Neural cell (in vitro differentiated cells): ENCODE data around the gene AGAP3. TPM values are rescaled to one million over a fixed set of nuclear protein-coding genes. Genes with fewer than 3 reads are reported as not detected.

Experiments used
- H2AFZ ChIP-seq: fragments of 200-600, 300-800 bp; sonication (generic), shearing (Covaris generic); 2 replicates; pipeline ENCODE4 v1.6.0; 2014; ENCODE audit warnings: low read depth, mild to moderate bottlenecking, antibody characterized with exemption, low read length, moderate library complexity
- H3F3A ChIP-seq: fragments of 200-600 bp; shearing (Covaris generic); 2 replicates; pipeline ENCODE4 v1.6.1; 2016; ENCODE audit warnings: mild to moderate bottlenecking, moderate library complexity, mixed read lengths, antibody characterized with exemption, low read length; ENCODE audit not compliant: insufficient read depth, poor library complexity, severe bottlenecking
- H3K27ac ChIP-seq: fragments of 200-600, 300-800 bp; sonication (generic), shearing (Covaris generic); 2 replicates; pipeline ENCODE4 v1.5.1; 2014; ENCODE audit warnings: mild to moderate bottlenecking, low read length, moderate library complexity
- H3K27me3 ChIP-seq: fragments of 300-800, 200-600 bp; sonication (generic), shearing (Covaris generic); 2 replicates; pipeline ENCODE4 v1.6.0; 2014; ENCODE audit warnings: mild to moderate bottlenecking, low read depth, low read length, moderate library complexity; ENCODE audit not compliant: insufficient read depth
- H3K36me3 ChIP-seq: fragments of 300-800, 200-600 bp; sonication (generic), shearing (Covaris generic); 2 replicates; pipeline ENCODE4 v1.5.1; 2014; ENCODE audit warnings: mild to moderate bottlenecking, antibody characterized with exemption, low read length, moderate library complexity; ENCODE audit not compliant: insufficient read depth
- H3K4me2 ChIP-seq: fragments of 300-800, 200-600 bp; sonication (generic), shearing (Covaris generic); 2 replicates; pipeline ENCODE4 v1.6.0; 2014; ENCODE audit warnings: mild to moderate bottlenecking, low read length
- H3K4me3 ChIP-seq: fragments of 300-800, 200-600 bp; sonication (generic), shearing (Covaris generic); 2 replicates; pipeline ENCODE4 v1.5.1; 2014; ENCODE audit warnings: mild to moderate bottlenecking, low read length, moderate library complexity
- H3K79me2 ChIP-seq: fragments of 200-600 bp; shearing (Covaris generic); replicated peaks from 2 replicates; pipeline ENCODE4 v1.6.0; 2014; ENCODE audit warnings: mild to moderate bottlenecking, low read length, moderate library complexity; ENCODE audit not compliant: insufficient read depth
- H3K9ac ChIP-seq: fragments of 300-800, 200-600 bp; sonication (generic), shearing (Covaris generic); 2 replicates; pipeline ENCODE4 v1.6.1; 2016; ENCODE audit warnings: mild to moderate bottlenecking, low read length, mixed read lengths
- H3K9me2 ChIP-seq: fragments of 200-600 bp; shearing (Covaris generic); 2 replicates; pipeline ENCODE4 v1.6.1; 2016; ENCODE audit warnings: mild to moderate bottlenecking, low read length, mixed read lengths; ENCODE audit not compliant: insufficient read depth
- H3K9me3 ChIP-seq: fragments of 200-600, 300-800 bp; sonication (generic), shearing (Covaris generic); 2 replicates; pipeline ENCODE4 v1.6.1; 2016; ENCODE audit warnings: mild to moderate bottlenecking, mixed run types, low read length, moderate library complexity, mixed read lengths
- H4K20me1 ChIP-seq: fragments of 200-600 bp; shearing (Covaris generic); 2 replicates; pipeline ENCODE4 v1.6.1; 2016; ENCODE audit warnings: mild to moderate bottlenecking, mixed run types; ENCODE audit not compliant: insufficient read depth
- CTCF ChIP-seq: fragments of 450-650 bp; IDR thresholded peaks from 2 replicates; pipeline ENCODE4 v1.5.1; 2014; ENCODE audit warnings: antibody characterized with exemption, mild to moderate bottlenecking, moderate library complexity; ENCODE audit not compliant: poor library complexity, severe bottlenecking
- EP300 ChIP-seq: fragments of 450-650 bp; conservative IDR thresholded peaks from 2 replicates; pipeline ENCODE4 v1.6.1; 2014; ENCODE audit warnings: antibody characterized with exemption, mild to moderate bottlenecking, moderate library complexity; ENCODE audit not compliant: poor library complexity, severe bottlenecking
- EZH2 ChIP-seq: fragments of 200-600, 300-800 bp; shearing (Covaris generic), sonication (generic); IDR thresholded peaks from 2 replicates; pipeline ENCODE4 v1.6.1; 2014; ENCODE audit warnings: antibody characterized with exemption, low read length, borderline replicate concordance, mild to moderate bottlenecking; ENCODE audit not compliant: insufficient read depth, poor library complexity, severe bottlenecking
- MXI1 ChIP-seq: fragments of 450-650 bp; conservative IDR thresholded peaks from 2 replicates; pipeline ENCODE4 v1.6.1; 2014; ENCODE audit warnings: antibody characterized with exemption, mild to moderate bottlenecking; ENCODE audit not compliant: poor library complexity, severe bottlenecking
- POLR2AphosphoS5 ChIP-seq: IDR thresholded peaks from 2 replicates; pipeline ENCODE4 v1.6.1; 2012
- RAD21 ChIP-seq: fragments of 450-650 bp; conservative IDR thresholded peaks from 2 replicates; pipeline ENCODE4 v1.6.1; 2014; ENCODE audit warnings: antibody characterized with exemption, mild to moderate bottlenecking, moderate library complexity
- SMC3 ChIP-seq: fragments of 450-650 bp; conservative IDR thresholded peaks from 2 replicates; pipeline ENCODE4 v1.6.1; 2014; ENCODE audit warnings: antibody characterized with exemption, mild to moderate bottlenecking, moderate library complexity; ENCODE audit not compliant: poor library complexity
- TAF1 ChIP-seq: IDR thresholded peaks from 2 replicates; pipeline ENCODE4 v1.6.1; 2012; ENCODE audit warnings: low read depth
- polyA plus RNA-seq: library from polyadenylated mRNA; depleted of rRNA; stranded (reverse); fragments of >200 nt; gene quantifications from 2 replicates; pipeline ENCODE4 v1.2.3, GENCODE V29; 2014
- TF ChIP-seq, protein P1 (sequence below): IDR thresholded peaks from 2 replicates; pipeline ENCODE4 v1.6.1; 2012; ENCODE audit warnings: borderline replicate concordance

AGAP3 gene
- polyA plus RNA-seq, 1 donor from 2014 or later: 117 TPM

DNA sequence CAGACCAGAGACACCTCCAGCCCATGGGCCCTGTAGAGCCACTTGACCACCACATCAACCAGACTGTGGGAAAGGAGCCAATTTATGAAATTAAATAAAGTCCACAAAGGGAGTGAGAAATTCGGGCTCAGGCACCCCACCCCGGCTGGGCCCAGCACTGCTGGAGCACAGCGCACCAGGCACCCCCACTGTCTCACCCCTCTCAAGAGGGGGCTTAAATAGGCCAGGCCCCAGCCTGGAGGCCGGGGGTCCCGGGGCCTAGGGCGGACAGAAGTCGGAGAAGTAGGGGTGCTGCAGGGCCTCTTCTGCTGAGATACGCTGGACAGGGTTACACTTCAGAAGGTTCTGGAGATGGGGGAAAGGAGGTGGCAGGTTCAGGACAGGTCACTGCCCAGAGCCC, 32.5 kb upstream of the AGAP3 start:
- Histone ChIP-seq H3K9me3 (no peaks in the 10 kb centered on the region), H3K4me2 (no peak overlapping the region), H3K27ac (no peak overlapping the region), H3K4me3 (no peak overlapping the region), H3K27me3 (peaks cover 23% of the 10 kb centered on the region), H3F3A (peaks cover 6% of the 10 kb centered on the region), H3K79me2 (no peaks in the 10 kb centered on the region), H4K20me1 (no peaks in the 10 kb centered on the region), H3K9me2 (no peaks in the 10 kb centered on the region), H3K36me3 (no peaks in the 10 kb centered on the region), H2AFZ (no peak overlapping the region), H3K9ac (no peak overlapping the region)
- TF ChIP-seq EP300 (no peak), RAD21 (no peak), CTCF (no peak), SMC3 (no peak), MXI1 (no peak), TAF1 (no peak), POLR2AphosphoS5 (no peak), EZH2 (no peak)
- TF ChIP-seq, protein P1, sequence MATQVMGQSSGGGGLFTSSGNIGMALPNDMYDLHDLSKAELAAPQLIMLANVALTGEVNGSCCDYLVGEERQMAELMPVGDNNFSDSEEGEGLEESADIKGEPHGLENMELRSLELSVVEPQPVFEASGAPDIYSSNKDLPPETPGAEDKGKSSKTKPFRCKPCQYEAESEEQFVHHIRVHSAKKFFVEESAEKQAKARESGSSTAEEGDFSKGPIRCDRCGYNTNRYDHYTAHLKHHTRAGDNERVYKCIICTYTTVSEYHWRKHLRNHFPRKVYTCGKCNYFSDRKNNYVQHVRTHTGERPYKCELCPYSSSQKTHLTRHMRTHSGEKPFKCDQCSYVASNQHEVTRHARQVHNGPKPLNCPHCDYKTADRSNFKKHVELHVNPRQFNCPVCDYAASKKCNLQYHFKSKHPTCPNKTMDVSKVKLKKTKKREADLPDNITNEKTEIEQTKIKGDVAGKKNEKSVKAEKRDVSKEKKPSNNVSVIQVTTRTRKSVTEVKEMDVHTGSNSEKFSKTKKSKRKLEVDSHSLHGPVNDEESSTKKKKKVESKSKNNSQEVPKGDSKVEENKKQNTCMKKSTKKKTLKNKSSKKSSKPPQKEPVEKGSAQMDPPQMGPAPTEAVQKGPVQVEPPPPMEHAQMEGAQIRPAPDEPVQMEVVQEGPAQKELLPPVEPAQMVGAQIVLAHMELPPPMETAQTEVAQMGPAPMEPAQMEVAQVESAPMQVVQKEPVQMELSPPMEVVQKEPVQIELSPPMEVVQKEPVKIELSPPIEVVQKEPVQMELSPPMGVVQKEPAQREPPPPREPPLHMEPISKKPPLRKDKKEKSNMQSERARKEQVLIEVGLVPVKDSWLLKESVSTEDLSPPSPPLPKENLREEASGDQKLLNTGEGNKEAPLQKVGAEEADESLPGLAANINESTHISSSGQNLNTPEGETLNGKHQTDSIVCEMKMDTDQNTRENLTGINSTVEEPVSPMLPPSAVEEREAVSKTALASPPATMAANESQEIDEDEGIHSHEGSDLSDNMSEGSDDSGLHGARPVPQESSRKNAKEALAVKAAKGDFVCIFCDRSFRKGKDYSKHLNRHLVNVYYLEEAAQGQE: no peak

DNA sequence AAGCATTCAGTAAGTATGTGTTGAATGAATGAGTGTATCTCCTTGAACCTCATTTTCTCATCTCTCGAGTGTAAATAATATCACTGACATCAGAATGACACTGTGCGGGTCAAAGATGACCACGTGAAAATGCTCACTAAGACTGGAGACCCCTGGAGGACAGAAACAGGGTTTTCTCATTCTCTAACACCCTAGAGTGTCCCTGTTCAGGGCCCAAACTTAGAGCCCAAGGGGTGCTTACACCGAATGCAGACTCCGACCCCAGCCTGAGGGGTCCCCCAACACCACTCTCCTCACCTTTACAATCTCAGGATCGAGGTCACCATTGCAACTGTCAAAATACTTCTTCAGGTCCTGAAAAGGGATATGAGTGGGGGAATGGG, 30.0 kb upstream of the AGAP3 start:
- TF ChIP-seq RAD21 (no peak), TAF1 (no peak), CTCF (no peak), EZH2 (no peak), SMC3 (no peak), EP300 (no peak)
- TF ChIP-seq, protein P1: no peak
- Histone ChIP-seq H3K4me3 (peak overlapping the region; percentile 92), H3K4me2 (peak overlapping the region; percentile 94), H3K79me2 (no peaks in the 10 kb centered on the region), H3K36me3 (no peaks in the 10 kb centered on the region), H3K9ac (peak overlapping the region; percentile 78), H3K27ac (no peak overlapping the region), H4K20me1 (no peaks in the 10 kb centered on the region), H3K9me2 (no peaks in the 10 kb centered on the region), H3K9me3 (no peaks in the 10 kb centered on the region), H3F3A (peaks cover 6% of the 10 kb centered on the region), H3K27me3 (peaks cover 16% of the 10 kb centered on the region), H2AFZ (no peak overlapping the region)
